Nucleus accumbens (tissue), 56 donors: ENCODE data around the gene PFDN6.

Experiments used
- DNase-seq, 56 donors: peaks; one replicate each; lab custom pipeline; 2025; lab: John Stamatoyannopoulos, UW

The PFDN6 gene

GRCh38 chr6:33314943-33315792, 25.8 kb downstream of the PFDN6 start:
- DNase-seq = no peak

- no peak for DNase-seq
Observed at GRCh38 chr6:33315793-33316602, 26.6 kb downstream of the PFDN6 start.

- DNase-seq = no peak
Observed at GRCh38 chr6:33316603-33317418, 27.4 kb downstream of the PFDN6 start.

GRCh38 chr6:33317419-33317668, 27.9 kb downstream of the PFDN6 start:
- DNase-seq = peak in 9 of 56 donors; percentile 51 to 86 (median 69)

- peak; percentile 65 to 100 (median 98) for DNase-seq
Observed at GRCh38 chr6:33317669-33318425, 28.4 kb downstream of the PFDN6 start, which contains the start of gene ZBTB22. TSS of gene ZBTB22 (minus strand) at chr6:33317744. CDS start at chr6:33316916, 828 bp downstream.

- DNase-seq = no peak
Observed at GRCh38 chr6:33318426-33319073, 29.1 kb downstream of the PFDN6 start.

- no peak for DNase-seq
Observed at GRCh38 chr6:33319939-33320314, 30.5 kb downstream of the PFDN6 start.

GRCh38 chr6:33320315-33321181, 31.1 kb downstream of the PFDN6 start:
- DNase-seq = no peak

- DNase-seq = no peak
Observed at GRCh38 chr6:33321227-33321626, 31.8 kb downstream of the PFDN6 start.

GRCh38 chr6:33323623-33323948, 34.2 kb downstream of the PFDN6 start:
- peak in 3 of 56 donors; percentile 28 to 37 (median 36) for DNase-seq

GRCh38 chr6:33324125-33324524, 34.7 kb downstream of the PFDN6 start:
- DNase-seq = no peak

- no peak for DNase-seq
Observed at GRCh38 chr6:33329058-33329457, 39.7 kb downstream of the PFDN6 start.

GRCh38 chr6:33330736-33331135, 41.3 kb downstream of the PFDN6 start:
- DNase-seq = no peak

- no peak for DNase-seq
Observed at GRCh38 chr6:33333666-33334065, 44.3 kb downstream of the PFDN6 start.

- DNase-seq = no peak
Observed at GRCh38 chr6:33335916-33336315, 46.5 kb downstream of the PFDN6 start.

- DNase-seq = no peak
Observed at GRCh38 chr6:33336495-33336894, 47.1 kb downstream of the PFDN6 start.

- DNase-seq = no peak
Observed at GRCh38 chr6:33339193-33339592, 49.8 kb downstream of the PFDN6 start.
